GM21717 (cell line): ENCODE data around the gene PLEKHB1.
"Not testable (repeated sequence)": the region's sequence is repeated elsewhere in the genome, so short reads cannot be mapped to it uniquely, and the experiment has no call there.

ENCODE experiments used
- ATAC-seq: cut with Tn5 transposase; IDR thresholded peaks from one replicate; pipeline ENCODE4 v1.9.1; 2021; ENCODE audit warnings: mild to moderate bottlenecking, moderate library complexity; ENCODE audit not compliant: unreplicated experiment

PLEKHB1 gene

GRCh38 chr11:73671701-73672100, 25.3 kb downstream of the PLEKHB1 start:
- no peak for ATAC-seq

DNA sequence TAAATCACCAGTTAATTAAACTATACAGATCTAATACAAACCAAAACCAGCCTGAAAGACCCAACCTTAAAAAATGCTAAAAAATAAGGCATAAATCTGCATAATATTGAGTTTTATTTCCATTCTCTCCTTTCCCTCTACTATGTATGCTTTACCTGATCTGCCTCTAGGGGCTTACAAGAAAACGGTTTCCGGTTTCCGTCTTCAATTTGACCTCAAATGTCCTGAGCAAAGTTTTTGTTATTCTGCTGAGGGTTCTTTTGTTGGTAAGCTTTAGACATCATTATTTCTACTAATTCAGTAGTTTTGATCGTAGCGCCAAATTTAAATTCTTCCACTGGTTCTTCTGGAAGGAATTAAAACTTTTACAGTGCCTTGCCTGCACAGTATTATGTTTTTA, 30.2 kb downstream of the PLEKHB1 start:
- not testable (repeated sequence) for ATAC-seq

GRCh38 chr11:73680687-73681086, 34.3 kb downstream of the PLEKHB1 start:
- no peak for ATAC-seq

- ATAC-seq, result no peak
Observed at GRCh38 chr11:73693899-73694525, 47.6 kb downstream of the PLEKHB1 start.

- no peak for ATAC-seq
Observed at GRCh38 chr11:73705053-73705452, 58.7 kb downstream of the PLEKHB1 start.

GRCh38 chr11:73710964-73711363, 64.6 kb downstream of the PLEKHB1 start:
- ATAC-seq, result no peak
